Astrocyte (in vitro differentiated cells and primary cell): Measurements from ENCODE around the gene P2RY8. TPM values are rescaled to one million over a fixed set of nuclear protein-coding genes. Genes with fewer than 3 reads are reported as not detected.

Experiments used
- DNase-seq: peaks from one replicate; pipeline ENCODE4 v3.0.0-alpha.2; 2010; ENCODE audit warnings: low read depth
- FAIRE-seq: peaks from 2 replicates; lab custom pipeline; 2011; peaks lifted over from hg19 to GRCh38; lab: Jason Lieb, UNC
- H2AFZ ChIP-seq: 2 replicates; pipeline ENCODE4 v1.6.0; 2012; ENCODE audit warnings: low read depth, low read length, inconsistent platforms
- H3K27ac ChIP-seq: 2 replicates; pipeline ENCODE4 v1.5.1; 2011; ENCODE audit warnings: low read depth, low read length, inconsistent platforms
- H3K27me3 ChIP-seq: 2 replicates; pipeline ENCODE4 v1.6.0; 2011; ENCODE audit warnings: low read length, inconsistent platforms; ENCODE audit not compliant: insufficient read depth
- H3K36me3 ChIP-seq: 2 replicates; pipeline ENCODE4 v1.5.1; 2011; ENCODE audit warnings: low read length, inconsistent platforms; ENCODE audit not compliant: insufficient read depth
- H3K4me1 ChIP-seq: 2 replicates; pipeline ENCODE4 v1.5.1; 2011; ENCODE audit warnings: low read length, inconsistent platforms; ENCODE audit not compliant: insufficient read depth
- H3K4me2 ChIP-seq: 2 replicates; pipeline ENCODE4 v1.6.0; 2012; ENCODE audit warnings: low read length, inconsistent platforms
- H3K4me3 ChIP-seq: 2 replicates; pipeline ENCODE4 v1.5.1; 2011; ENCODE audit warnings: low read depth, mild to moderate bottlenecking, low read length, inconsistent platforms; ENCODE audit not compliant: insufficient read depth
- H3K79me2 ChIP-seq: 2 replicates; pipeline ENCODE4 v1.6.0; 2012; ENCODE audit warnings: mild to moderate bottlenecking, low read length, inconsistent platforms; ENCODE audit not compliant: insufficient read depth
- H3K9ac ChIP-seq: 2 replicates; pipeline ENCODE4 v1.6.0; 2012; ENCODE audit warnings: mild to moderate bottlenecking, low read length, inconsistent platforms
- H3K9me3 ChIP-seq: 2 replicates; pipeline ENCODE4 v1.5.1; 2012; ENCODE audit warnings: low read depth, mild to moderate bottlenecking, low read length, inconsistent platforms; ENCODE audit not compliant: insufficient read depth
- H4K20me1 ChIP-seq: 2 replicates; pipeline ENCODE4 v1.6.0; 2012; ENCODE audit warnings: low read length, inconsistent platforms; ENCODE audit not compliant: insufficient read depth
- H3K27ac Mint-ChIP-seq: one replicate; pipeline ENCODE4 v1.8.0; 2021; ENCODE audit warnings: mild to moderate bottlenecking, mixed read lengths; ENCODE audit not compliant: unreplicated experiment
- H3K27me3 Mint-ChIP-seq: one replicate; pipeline ENCODE4 v1.8.0; 2021; ENCODE audit warnings: low read depth, mixed read lengths; ENCODE audit not compliant: unreplicated experiment
- H3K36me3 Mint-ChIP-seq: one replicate; pipeline ENCODE4 v1.8.0; 2021; ENCODE audit warnings: low read depth, mixed read lengths; ENCODE audit not compliant: unreplicated experiment
- H3K4me1 Mint-ChIP-seq: one replicate; pipeline ENCODE4 v1.8.0; 2021; ENCODE audit warnings: low read depth, mixed read lengths; ENCODE audit not compliant: unreplicated experiment
- H3K4me3 Mint-ChIP-seq: one replicate; pipeline ENCODE4 v1.8.0; 2021; ENCODE audit warnings: mild to moderate bottlenecking, moderate library complexity, mixed read lengths; ENCODE audit not compliant: unreplicated experiment
- H3K9me3 Mint-ChIP-seq: one replicate; pipeline ENCODE4 v1.8.0; 2021; ENCODE audit warnings: mild to moderate bottlenecking, mixed read lengths; ENCODE audit not compliant: unreplicated experiment
- EZH2 ChIP-seq: IDR thresholded peaks from 2 replicates; pipeline ENCODE4 v1.6.1; 2012; ENCODE audit warnings: mild to moderate bottlenecking, low read length, inconsistent platforms; ENCODE audit not compliant: insufficient read depth
- total RNA-seq: library from RNA; stranded (reverse); gene quantifications from 2 replicates; pipeline ENCODE4 v1.2.1, GENCODE V29; 2021
- TF ChIP-seq, protein P1 (sequence below): IDR thresholded peaks from 2 replicates; pipeline ENCODE4 v1.5.1; 2011; ENCODE audit warnings: low read depth, mild to moderate bottlenecking, inconsistent platforms, low read length, moderate library complexity; ENCODE audit not compliant: insufficient read depth

The P2RY8 gene
- total RNA-seq, 1 donor from 2014 or later = not detected

DNA sequence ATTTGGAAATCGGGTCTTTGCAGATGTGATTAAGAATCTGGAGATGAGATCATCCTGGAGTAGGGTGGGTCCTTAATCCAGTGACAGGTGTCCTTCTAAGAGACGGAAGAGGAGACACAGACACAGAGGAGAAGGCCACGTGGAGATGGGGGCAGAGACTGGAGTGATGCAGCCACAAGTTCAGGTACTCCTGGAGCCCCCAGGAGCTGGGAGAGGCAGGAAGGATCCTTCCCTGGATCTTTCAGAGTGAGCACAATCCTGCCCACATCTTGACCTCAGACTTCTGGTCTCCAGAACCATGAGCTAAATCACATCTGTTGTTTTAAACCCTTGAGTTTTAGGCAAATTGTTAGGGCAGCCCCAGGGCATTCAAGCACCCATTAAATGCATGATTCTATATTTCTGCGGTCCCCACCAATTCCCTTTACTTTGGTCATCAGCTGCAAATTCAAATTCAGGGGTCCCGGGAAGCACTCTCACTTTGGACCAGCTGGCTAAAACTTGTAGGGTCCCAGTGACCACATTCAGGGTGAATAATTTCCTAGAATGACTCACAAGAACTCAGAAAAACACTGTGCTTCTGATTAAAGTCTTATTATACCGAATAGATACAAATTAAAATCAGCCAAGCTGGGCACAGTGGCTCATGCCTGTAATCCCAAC, 41.7 kb upstream of the P2RY8 start:
- Histone ChIP-seq H3K79me2 (no peaks in the 10 kb centered on the region), H3K4me2 (no peak overlapping the region), H3K4me1 (no peaks in the 10 kb centered on the region), H4K20me1 (no peaks in the 10 kb centered on the region), H3K9ac (no peak overlapping the region), H3K4me3 (no peak overlapping the region), H3K27ac (no peak overlapping the region), H3K9me3 (no peaks in the 10 kb centered on the region), H3K27me3 (no peaks in the 10 kb centered on the region), H3K36me3 (no peaks in the 10 kb centered on the region), H2AFZ (no peak overlapping the region)
- no peaks in the 10 kb centered on the region for H3K36me3 Mint-ChIP-seq
- FAIRE-seq (no peak), DNase-seq (no peak)
- no peak for TF ChIP-seq EZH2
- TF ChIP-seq, protein P1, sequence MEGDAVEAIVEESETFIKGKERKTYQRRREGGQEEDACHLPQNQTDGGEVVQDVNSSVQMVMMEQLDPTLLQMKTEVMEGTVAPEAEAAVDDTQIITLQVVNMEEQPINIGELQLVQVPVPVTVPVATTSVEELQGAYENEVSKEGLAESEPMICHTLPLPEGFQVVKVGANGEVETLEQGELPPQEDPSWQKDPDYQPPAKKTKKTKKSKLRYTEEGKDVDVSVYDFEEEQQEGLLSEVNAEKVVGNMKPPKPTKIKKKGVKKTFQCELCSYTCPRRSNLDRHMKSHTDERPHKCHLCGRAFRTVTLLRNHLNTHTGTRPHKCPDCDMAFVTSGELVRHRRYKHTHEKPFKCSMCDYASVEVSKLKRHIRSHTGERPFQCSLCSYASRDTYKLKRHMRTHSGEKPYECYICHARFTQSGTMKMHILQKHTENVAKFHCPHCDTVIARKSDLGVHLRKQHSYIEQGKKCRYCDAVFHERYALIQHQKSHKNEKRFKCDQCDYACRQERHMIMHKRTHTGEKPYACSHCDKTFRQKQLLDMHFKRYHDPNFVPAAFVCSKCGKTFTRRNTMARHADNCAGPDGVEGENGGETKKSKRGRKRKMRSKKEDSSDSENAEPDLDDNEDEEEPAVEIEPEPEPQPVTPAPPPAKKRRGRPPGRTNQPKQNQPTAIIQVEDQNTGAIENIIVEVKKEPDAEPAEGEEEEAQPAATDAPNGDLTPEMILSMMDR = no peak
- H3K4me1 Mint-ChIP-seq = no peaks in the 10 kb centered on the region
- H3K9me3 Mint-ChIP-seq = no peaks in the 10 kb centered on the region
- H3K27me3 Mint-ChIP-seq = no peaks in the 10 kb centered on the region
- no peak overlapping the region for H3K4me3 Mint-ChIP-seq
- no peak overlapping the region for H3K27ac Mint-ChIP-seq

DNA sequence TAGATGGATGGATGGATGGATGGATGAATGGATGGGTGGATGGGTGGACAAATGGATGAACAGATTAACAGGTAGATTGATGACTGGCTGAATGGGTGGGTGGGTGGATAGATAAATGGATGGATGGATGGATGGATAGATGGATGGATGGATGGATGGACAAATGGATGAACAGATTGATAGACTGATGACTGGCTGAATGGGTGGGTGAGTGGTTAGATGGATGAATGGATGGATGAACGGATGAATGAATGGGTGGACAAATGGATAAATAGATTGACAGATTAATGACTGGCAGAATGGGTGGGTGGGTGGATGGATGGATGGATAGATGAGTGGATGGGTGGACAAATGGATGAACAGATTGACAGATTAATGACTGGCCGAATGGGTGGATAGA, 40.9 kb upstream of the P2RY8 start:
- H3K36me3 Mint-ChIP-seq = no peaks in the 10 kb centered on the region
- H3K4me1 Mint-ChIP-seq = no peaks in the 10 kb centered on the region
- Histone ChIP-seq H3K4me1 (no peaks in the 10 kb centered on the region), H3K4me2 (no peak overlapping the region), H3K27me3 (no peaks in the 10 kb centered on the region), H3K27ac (no peak overlapping the region), H3K79me2 (no peaks in the 10 kb centered on the region), H4K20me1 (no peaks in the 10 kb centered on the region), H2AFZ (no peak overlapping the region), H3K9me3 (no peaks in the 10 kb centered on the region), H3K36me3 (no peaks in the 10 kb centered on the region), H3K9ac (no peak overlapping the region), H3K4me3 (no peak overlapping the region)
- TF ChIP-seq, protein P1 = no peak
- TF ChIP-seq EZH2 = no peak
- H3K27me3 Mint-ChIP-seq = no peaks in the 10 kb centered on the region
- DNase-seq = no peak
- H3K27ac Mint-ChIP-seq = no peak overlapping the region
- H3K4me3 Mint-ChIP-seq = no peak overlapping the region
- H3K9me3 Mint-ChIP-seq = no peaks in the 10 kb centered on the region
- FAIRE-seq = no peak
